SK-MEL-5 (cell line): ENCODE results near the gene SIN3B. TPM values are rescaled to one million over a fixed set of nuclear protein-coding genes. Genes with fewer than 3 reads are reported as not detected.
"Not testable (repeated sequence)": the region's sequence is repeated elsewhere in the genome, so short reads cannot be mapped to it uniquely, and the experiment has no call there.

Experiments used
- DNase-seq: peaks from one replicate; pipeline ENCODE4 v3.0.0-alpha.2; 2016; ENCODE audit warnings: low read depth, low spot score
- in situ Hi-C: cut with HindIII; loops from 2 replicates; pipeline ENCODE4 v1.10.0; 2016; ENCODE audit warnings: low sequenced_read_pairs, high pct_unique_total_duplicates, low pct_unique_long_range_greater_than_20kb
- polyA plus RNA-seq, 2 experiments: library from polyadenylated mRNA; depleted of rRNA; stranded (reverse); fragments of >200 nt; gene quantifications; 2 replicates each; pipeline ENCODE4 v1.2.3, GENCODE V29; 2015
- total RNA-seq: library from RNA; depleted of rRNA; stranded (reverse); fragments of >200 nt; shearing (Covaris generic); gene quantifications from 2 replicates; pipeline ENCODE4 v1.2.3, GENCODE V29; 2014; rRNA removed

The SIN3B gene, protein sequence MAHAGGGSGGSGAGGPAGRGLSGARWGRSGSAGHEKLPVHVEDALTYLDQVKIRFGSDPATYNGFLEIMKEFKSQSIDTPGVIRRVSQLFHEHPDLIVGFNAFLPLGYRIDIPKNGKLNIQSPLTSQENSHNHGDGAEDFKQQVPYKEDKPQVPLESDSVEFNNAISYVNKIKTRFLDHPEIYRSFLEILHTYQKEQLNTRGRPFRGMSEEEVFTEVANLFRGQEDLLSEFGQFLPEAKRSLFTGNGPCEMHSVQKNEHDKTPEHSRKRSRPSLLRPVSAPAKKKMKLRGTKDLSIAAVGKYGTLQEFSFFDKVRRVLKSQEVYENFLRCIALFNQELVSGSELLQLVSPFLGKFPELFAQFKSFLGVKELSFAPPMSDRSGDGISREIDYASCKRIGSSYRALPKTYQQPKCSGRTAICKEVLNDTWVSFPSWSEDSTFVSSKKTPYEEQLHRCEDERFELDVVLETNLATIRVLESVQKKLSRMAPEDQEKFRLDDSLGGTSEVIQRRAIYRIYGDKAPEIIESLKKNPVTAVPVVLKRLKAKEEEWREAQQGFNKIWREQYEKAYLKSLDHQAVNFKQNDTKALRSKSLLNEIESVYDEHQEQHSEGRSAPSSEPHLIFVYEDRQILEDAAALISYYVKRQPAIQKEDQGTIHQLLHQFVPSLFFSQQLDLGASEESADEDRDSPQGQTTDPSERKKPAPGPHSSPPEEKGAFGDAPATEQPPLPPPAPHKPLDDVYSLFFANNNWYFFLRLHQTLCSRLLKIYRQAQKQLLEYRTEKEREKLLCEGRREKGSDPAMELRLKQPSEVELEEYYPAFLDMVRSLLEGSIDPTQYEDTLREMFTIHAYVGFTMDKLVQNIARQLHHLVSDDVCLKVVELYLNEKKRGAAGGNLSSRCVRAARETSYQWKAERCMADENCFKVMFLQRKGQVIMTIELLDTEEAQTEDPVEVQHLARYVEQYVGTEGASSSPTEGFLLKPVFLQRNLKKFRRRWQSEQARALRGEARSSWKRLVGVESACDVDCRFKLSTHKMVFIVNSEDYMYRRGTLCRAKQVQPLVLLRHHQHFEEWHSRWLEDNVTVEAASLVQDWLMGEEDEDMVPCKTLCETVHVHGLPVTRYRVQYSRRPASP
- 14.4 and 16.0 TPM in 2 replicates for total RNA-seq
- 40.8 and 55.0 TPM in 2 replicates for polyA plus RNA-seq (2015; cell fraction: cytosol; rRNA removed)
- 197 and 218 TPM in 2 replicates for polyA plus RNA-seq (2015; cell fraction: nucleus; rRNA removed)

DNA sequence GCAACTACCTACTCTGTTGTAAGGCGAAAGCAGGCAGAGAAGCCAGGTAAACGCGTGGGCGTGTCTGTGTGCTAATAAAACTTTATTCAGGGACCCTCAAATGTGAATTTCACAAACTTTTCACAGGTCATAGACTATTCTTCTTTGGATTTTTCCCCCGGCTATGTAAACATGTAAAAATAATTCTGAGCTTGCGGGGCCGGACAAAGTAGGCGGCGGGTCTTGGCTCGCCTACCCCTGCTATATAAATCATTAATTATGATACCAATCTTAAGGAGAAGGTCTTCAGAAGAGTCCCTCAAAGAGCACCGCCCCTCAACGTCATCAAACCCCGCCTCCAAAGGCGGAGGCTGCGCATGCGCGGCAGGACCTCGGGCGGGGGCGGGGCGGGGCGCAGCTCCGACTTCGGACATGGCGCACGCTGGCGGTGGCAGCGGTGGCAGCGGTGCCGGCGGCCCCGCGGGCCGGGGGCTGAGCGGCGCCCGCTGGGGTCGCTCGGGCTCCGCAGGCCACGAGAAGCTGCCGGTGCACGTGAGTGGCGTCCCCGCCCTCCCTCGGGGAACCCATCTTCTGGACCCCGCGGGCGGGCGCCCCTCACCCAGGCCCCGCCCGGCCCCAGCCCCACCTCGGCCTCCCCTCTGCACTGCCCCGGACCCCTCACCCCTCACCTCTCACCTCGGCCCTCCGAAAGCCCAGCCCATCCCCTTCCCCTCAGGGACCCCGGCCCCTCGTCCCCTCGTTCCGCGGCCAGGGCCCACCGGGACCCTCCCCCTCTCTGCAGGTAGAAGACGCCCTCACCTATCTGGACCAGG, at the start of gene SIN3B:
TSS of gene SIN3B (plus strand) at position 389 of the 812 bp plus-strand sequence. CDS start at position 412, 23 bp downstream.
- in situ Hi-C loops: no loop called here

DNA sequence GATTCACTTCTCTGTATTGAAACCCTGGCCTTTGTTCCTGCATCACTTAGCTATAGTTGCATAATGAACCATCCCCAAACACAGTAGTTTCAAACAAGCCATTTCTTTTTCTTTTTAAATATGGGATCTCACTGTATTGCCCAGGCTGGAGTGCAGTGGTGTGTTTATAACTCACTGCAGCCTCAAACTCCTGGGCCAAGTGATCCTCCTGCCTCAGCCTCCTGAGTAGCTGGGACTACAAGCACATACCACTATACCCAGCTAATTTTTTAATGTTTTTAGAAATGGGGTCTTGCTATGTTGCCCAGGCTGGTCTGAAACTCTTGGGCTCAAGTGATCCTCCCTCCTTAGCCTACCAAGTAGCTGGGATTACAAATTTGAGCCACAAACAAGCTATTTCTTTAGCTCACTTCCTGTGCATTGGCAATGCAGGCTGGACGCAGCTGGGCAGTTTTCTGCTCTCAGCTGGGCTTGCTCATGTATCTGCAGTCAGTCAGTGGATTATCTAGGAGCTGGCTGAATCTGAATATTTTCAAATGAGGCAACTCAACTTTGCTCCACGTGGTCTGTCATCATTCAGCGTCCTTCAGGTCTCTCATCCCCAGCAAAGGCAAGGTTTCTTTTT, 49.5 kb upstream of the SIN3B start:
- in situ Hi-C loops: no loop called here
- no peak for DNase-seq

More for the DNA sequence above, at the start of gene SIN3B:
- DNase-seq: peak; percentile 84

- in situ Hi-C loops: no loop called here
- DNase-seq: no peak
Observed at GRCh38 chr19:16782719-16783118, 46.5 kb upstream of the SIN3B start.

GRCh38 chr19:16788479-16788878, 40.7 kb upstream of the SIN3B start:
- in situ Hi-C loops: no loop called here
- DNase-seq: no peak

GRCh38 chr19:16789238-16789637, 40.0 kb upstream of the SIN3B start:
- in situ Hi-C loops: no loop called here
- no peak for DNase-seq

GRCh38 chr19:16790051-16790450, 39.1 kb upstream of the SIN3B start:
- DNase-seq: no peak
- in situ Hi-C loops: no loop called here

GRCh38 chr19:16791942-16792341, 37.3 kb upstream of the SIN3B start:
- no peak for DNase-seq
- in situ Hi-C loops: no loop called here

DNA sequence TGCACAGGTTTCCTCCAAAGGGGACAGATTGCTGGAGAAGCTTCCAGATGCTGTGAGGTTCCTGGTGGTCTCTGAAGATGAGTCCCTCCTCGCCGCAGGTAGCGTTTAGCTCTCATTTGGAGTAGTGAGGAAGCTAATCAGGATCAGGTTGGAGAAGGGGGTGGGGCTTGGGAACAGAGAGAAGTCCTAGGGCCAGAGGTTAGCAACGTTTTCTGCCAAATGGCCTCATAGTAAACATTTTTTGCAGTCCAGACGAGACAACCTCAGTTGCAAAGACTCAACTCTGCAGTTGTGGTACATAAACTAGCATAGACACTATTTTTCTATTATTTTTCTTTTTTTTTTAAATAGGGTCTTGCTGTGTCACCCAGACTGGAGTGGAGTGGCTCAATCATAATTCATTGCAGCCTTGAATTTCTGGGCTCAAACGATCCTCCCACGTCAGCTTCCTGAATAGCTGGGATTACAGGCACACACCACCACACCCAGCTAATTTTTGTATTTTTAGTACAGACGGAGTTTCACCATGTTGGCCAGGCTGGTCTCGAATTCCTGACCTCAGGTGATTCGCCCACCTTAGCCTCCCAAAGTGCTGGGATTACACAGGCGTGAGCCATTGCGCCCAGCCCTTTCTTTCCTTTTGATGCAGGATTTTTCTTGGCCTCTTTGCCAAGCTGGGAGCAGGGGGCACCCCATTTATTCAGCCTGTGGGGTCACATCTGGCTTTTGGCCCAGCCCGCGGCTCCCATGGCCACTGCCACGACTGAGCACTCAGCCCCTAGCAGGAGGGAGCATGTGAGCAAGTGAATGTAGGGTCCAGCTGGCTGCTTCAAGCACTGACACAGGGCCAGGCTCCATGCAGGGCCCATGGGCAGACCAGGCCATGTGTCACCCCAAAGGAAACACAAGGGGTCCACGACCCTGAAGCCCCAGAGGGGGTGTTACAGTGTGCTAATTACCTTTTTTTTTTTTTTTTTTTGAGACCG, 34.4 kb upstream of the SIN3B start:
- no peak for DNase-seq
- in situ Hi-C loops: no loop called here

GRCh38 chr19:16795731-16796130, 33.5 kb upstream of the SIN3B start:
- no peak for DNase-seq
- in situ Hi-C loops: no loop called here

DNA sequence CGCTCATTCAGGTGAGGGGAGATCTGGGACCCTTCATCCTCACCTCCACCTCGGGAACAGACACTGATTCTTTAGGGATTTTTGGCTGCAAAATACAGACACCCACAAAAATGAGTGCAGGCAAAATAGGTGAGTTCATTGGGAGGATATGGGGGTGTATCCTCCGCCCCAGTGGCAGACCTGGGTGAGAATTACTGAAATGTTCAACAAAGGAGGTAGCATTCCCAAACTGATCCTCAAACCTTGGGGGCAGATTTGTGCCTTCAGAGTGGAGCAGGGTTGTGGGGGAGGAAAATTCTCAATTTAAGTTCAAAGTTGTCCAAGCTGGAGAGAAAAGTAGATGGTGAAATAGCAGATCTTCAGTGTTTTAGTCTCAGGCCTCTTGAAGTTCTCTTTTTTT, 31.3 kb upstream of the SIN3B start:
- no peak for DNase-seq
- in situ Hi-C loops: no loop called here

- in situ Hi-C loops, DNase-seq: not testable (repeated sequence)
Observed at GRCh38 chr19:16798326-16798725, 30.9 kb upstream of the SIN3B start.

GRCh38 chr19:16799740-16800139, 29.5 kb upstream of the SIN3B start:
- in situ Hi-C loops: no loop called here
- no peak for DNase-seq

DNA sequence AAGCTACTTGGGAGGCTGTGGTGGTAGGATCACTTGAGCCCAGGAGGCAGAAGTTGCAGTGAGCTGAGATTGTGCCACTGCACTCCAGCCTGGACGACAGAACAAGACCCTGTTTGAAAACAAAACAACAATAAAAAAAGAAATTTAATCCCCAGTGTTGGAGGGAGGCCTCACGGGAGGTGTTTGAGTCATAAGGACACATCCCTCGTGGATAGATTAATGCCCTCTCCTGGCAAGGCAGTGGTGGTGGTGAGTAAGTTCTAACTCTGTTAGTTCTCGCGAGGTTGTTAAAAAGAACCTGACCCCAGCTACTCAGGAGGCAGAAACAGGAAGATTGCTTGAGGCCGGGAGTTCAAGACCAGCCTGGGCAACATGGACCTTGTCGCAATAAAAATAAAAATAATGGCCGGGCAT, 27.6 kb upstream of the SIN3B start:
- DNase-seq: peak; percentile 72
- in situ Hi-C loops: no loop called here

DNA sequence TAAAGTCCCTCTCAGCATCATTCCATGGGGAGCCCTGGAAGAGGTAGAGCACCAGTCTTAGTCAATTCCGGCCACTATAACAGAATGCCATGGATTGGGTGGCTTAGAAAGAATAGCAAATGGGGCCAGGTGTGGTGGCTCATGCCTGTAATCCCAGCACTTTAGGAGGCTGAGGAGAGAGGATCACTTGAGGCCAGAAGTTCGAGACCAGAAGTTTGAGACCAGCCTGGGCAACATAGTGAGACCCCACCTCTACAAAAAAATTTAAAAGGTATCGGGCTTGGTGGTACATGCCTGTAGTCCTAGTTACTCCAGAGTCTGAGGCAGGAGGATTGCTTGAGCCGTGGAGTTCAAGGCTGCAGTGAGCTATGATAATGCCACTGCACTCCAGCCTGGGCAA, 25.0 kb upstream of the SIN3B start:
- no peak for DNase-seq
- in situ Hi-C loops: no loop called here

GRCh38 chr19:16807549-16808284, 21.5 kb upstream of the SIN3B start:
- in situ Hi-C loops: no loop called here
- no peak for DNase-seq
